GM21423 (cell line): ENCODE measurements around the gene ITGB1.
A peak's percentile ranks its signal among the peaks of the same experiment; 100 is the strongest.
"Not testable (repeated sequence)": the region's sequence is repeated elsewhere in the genome, so short reads cannot be mapped to it uniquely, and the experiment has no call there.

Experiments used
- ATAC-seq: cut with Tn5 transposase; IDR thresholded peaks from one replicate; pipeline ENCODE4 v1.9.1; 2021; ENCODE audit warnings: mild to moderate bottlenecking, moderate library complexity; ENCODE audit not compliant: unreplicated experiment

Gene ITGB1

DNA sequence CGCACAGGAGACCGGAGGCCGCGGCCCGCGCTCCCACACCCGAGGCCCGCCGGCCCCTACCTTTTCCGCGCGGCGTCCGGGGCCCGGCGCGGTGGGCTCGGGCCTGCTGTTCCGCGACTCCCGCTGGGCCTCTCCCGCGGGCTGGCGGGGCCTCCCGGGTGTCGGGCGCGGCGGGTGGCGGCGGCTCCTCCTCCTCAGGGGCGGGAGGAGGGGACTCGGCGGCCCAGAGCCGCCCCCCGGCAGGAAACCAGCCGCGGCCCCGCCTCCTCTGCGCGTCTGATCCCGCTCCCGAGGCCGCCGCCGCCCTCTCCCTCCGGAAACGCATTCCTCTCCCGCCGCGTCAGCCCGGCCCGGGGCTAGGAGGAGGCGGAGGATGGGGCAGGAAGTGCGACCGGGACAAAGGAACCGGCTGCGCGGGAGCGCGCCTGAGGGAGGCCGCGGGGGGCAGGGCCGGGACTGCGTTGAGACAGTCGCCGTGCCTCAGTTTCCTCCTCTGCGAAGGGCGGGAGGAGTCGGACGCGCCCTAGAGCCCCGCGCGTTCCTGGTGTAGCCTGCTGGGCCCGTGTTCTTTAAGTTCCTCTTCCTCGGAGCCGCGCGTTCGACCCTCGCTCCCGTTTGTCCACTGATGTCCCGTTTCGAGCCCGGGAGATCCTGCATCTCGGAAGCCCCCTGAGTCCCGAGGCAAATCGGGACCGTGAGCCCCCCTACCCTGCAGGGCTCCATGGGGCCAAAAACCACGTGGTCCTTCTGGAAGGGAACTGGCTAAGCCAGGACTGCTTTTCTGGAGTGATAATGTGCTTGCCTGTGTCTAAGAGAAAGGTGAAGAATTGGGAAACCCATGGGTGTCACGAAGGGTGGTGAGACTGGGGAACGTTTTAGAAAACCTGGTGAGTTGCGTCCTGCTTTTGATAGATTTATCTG is at the start of gene ITGB1:
ITGB1 (minus strand) TSS at position 146 of the 921 bp plus-strand sequence. CDS start 22,672 bp downstream, outside the sequence.
- ATAC-seq: peak; percentile 79

DNA sequence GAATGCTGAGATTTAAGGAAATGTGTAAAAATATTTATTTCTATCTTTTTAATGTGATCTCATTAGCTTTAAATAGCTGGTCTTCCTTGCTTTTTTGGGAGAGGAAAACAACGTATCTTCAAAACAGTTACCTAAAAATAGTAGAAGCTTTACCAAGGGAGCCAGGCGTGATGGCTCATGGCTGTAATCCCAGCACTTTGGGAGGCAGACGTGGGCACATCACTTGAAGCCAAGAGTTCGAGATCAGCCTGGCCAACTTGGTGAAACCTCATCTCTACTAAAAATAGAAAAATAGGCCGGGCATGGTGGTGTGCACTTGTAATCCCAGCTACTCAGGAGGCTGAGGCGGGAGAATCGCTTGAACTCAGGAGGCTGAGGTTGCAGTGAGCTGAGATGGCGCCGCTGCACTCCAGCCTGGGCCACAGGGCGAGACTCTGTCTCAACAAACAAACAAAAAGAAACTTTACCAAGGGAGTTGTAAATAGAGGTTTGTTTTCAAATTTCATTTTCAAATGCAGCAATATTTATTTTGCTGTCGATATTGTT is 48.4 kb upstream of the ITGB1 start:
- ATAC-seq: no peak

DNA sequence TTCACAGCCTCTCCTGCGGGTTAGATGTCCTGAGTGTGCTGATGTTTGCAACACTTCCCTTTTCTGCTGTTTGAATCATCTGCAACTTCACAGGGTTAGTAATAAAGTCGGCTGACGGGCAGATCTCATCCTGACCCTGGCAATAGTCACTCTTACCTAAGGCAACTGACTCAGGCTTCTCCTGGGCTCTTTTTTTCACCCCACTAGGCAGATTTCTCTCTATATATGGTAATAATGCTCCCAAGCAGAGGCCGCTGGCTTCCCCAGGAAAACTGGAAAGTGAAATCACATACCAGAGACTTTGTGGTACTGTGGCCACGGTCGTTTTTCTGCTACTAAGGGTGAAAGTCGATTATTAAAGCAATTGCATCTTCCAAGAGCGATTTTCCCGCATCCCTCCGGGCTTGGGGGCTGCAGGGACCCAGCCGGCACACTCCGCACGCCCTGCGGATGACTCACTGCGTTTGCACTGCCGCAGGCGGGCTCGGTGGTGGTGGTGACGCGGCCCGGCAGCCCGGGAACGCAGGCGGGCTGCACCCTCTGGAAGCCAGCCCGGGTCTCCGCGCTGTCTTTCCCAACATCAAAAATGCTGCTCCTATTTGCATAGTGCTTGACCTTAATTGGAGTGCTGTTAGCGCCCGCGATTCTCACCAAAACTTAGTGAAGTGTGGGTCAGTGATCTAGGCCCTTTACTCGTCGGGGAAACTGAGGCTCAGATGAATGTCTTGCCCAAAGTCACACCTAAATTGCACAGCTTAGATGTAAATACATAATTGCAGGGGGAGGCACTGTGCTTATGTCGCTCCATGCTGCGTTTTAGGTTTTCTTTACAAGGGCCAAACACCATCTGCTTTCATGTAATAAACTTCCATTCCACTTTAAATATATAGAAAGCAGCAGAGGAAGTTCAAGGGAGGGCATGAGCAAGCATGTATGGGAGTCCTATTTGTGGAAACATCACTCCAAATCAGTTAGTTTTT is 47.6 kb upstream of the ITGB1 start:
- ATAC-seq: peak; percentile 61

DNA sequence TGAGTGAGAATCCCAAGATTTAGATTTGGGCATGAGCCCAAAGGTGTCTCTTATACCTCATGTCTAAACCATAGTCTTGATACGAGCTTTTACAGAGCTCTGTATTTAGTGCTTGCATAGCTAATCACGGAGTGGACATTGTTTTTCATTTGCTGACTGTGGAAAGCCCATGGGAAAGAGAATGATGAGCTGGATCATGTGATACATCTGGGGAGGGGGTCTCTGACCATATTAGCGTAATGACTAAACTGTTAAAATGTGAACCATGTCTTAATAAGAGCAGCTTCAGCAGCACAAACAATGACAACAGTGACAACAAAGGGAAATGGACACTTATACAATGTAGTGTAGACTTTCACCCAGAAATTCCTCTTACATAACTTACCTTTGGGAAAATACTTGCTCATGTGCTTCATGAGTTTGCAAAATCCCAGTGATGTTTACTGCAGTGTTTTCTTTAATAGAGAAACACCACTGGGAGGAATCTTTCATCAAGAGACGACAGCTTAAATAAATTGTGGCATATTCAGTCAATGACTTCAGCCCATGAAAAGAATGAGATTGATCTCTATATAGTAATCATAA is 44.0 kb upstream of the ITGB1 start:
- no peak for ATAC-seq

- not testable (repeated sequence) for ATAC-seq
Observed at GRCh38 chr10:32998060-32998581, 40.1 kb upstream of the ITGB1 start.

GRCh38 chr10:32995751-32996150 is 37.7 kb upstream of the ITGB1 start:
- peak; percentile 73 for ATAC-seq

- no peak for ATAC-seq
Observed at GRCh38 chr10:32995066-32995622, 37.1 kb upstream of the ITGB1 start.

DNA sequence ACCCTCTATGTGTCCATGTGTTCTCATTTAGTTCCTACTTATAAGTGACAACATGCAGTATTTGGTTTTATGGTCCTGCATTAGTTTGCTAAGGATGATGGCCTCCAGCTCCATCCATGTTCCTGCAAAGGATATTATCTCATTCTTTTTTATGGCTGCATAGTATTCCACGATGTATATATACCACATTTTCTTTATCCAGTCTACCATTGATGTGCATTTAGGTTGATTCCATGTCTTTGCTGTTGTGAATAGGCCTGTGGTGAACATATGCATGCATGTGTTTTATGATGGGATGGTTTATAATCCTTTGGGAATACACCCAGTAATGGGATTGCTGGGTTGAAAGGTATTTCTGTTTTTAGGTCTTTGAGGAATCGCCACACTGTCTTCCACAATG is 36.6 kb upstream of the ITGB1 start:
- ATAC-seq: not testable (repeated sequence)

DNA sequence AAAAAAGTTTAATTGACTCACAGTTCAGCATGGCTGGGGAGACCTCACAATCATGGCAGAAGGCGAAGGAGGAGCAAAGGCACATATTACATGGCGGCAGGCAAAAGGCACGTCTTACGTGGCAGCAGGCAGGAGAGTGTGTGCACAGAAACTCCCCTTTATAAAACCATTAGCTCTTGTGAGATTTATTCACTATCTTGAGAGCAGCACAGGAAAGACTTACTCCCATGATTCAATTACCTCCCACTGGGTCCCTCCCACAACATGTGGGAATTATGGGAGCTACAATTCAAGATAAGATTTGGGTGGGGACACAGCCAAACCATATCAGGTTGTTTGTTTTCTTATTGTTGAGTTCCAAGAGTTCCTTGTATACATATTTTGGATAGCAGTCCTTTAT is 34.3 kb upstream of the ITGB1 start:
- ATAC-seq: not testable (repeated sequence)

DNA sequence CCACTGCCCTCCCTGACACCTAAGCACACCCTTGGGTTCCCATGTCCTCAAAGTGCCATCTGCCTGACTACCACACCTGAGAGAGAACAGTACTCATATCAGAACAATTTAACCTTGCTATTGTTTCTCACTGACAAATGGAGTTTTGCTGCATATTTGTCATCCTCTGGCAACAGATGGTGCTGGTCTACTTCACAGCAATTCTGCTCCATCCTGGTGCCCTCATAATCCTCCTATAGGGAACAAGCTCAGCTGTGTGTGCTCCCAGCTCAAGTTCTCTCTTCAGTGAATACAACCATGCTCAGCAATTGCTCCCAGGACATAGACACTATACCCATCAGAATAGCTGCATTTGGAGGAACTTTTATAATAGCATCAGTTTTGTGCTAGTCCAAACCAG is 32.8 kb upstream of the ITGB1 start:
- no peak for ATAC-seq

DNA sequence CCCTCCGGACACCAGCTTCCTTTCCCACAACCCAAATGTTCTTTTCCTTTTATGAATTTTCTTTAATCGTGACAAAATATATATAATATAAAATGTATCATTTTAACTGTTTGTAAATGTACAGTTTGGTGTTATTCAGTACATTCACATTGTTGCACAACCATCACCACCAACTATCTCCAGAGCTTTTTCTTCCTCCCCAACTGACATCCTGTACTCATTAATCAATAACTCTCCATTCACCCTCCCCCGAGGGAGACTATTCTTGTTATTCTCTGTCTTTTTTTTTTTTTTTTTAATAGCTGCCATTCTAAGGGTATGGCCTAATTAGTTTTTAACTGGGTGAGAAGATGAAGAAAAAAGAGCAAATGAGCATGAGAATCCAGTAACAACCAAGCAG is 30.6 kb upstream of the ITGB1 start:
- ATAC-seq: no peak

GRCh38 chr10:32987172-32987571 is 29.1 kb upstream of the ITGB1 start:
- ATAC-seq: no peak

GRCh38 chr10:32985775-32986350 is 27.8 kb upstream of the ITGB1 start:
- ATAC-seq: no peak

GRCh38 chr10:32985341-32985764 is 27.3 kb upstream of the ITGB1 start:
- no peak for ATAC-seq

- ATAC-seq: no peak
Observed at GRCh38 chr10:32984003-32984600, 26.1 kb upstream of the ITGB1 start.

DNA sequence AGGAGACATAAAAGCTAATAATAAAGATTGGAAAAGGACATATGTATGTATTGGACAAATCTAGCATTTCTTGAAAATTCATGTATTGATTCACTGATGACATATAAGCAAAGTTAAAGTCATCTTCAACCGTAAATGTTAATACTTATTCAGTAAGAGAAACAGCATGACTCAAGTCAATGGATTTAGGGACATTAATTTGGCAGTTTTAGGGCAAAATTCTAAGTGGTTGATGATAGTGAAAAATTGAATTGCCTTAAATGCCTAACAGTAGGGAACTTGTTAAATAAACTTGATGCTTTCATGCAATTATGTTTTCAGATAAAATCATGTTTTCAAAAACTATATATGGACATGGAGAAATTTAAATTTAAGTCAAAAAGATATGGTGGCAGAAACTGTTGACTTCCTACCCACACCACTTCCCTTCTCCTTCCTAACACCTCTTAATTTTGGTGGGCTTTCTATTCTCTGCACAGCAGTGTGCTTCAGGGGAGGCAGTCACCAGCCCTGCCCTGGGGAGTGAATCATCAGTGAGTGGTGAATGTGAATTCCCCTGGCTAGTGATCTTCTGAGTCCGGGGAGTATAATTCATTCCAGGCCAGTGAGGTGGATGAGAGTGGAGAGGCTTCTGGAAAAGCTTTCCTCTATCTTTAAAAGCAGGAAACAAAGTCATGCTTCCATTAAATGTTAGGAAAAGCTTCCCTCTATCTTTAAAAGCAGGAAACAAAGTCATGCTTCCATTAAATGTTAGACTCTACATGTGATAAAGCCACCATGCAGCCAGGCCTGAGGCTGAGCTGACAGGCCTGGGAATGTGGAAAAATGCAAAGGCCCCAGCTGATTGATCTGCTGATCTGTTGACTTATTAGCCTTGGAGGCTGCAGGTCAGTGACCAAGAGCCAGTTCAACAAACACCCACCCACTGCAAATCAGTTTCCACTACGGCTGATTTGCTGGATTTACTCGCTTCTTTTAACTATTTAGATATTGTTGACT is 25.2 kb upstream of the ITGB1 start:
- no peak for ATAC-seq

- no peak for ATAC-seq
Observed at GRCh38 chr10:32982293-32982709, 24.3 kb upstream of the ITGB1 start.

- no peak for ATAC-seq
Observed at GRCh38 chr10:32981760-32982159, 23.7 kb upstream of the ITGB1 start.
